GM19324 (cell line): ENCODE data around the gene MICALL1.
A peak's percentile ranks its signal among the peaks of the same experiment; 100 is the strongest.
"Not testable (repeated sequence)": the region's sequence is repeated elsewhere in the genome, so short reads cannot be mapped to it uniquely, and the experiment has no call there.

ENCODE experiments used
- ATAC-seq: cut with Tn5 transposase; IDR thresholded peaks from one replicate; pipeline ENCODE4 v1.9.1; 2021; ENCODE audit warnings: mild to moderate bottlenecking, moderate library complexity; ENCODE audit not compliant: unreplicated experiment, low FRiP score

MICALL1 gene

GRCh38 chr22:37926771-37927636, 20.9 kb downstream of the MICALL1 start:
- no peak for ATAC-seq

GRCh38 chr22:37927637-37927936, 21.5 kb downstream of the MICALL1 start:
- no peak for ATAC-seq

- no peak for ATAC-seq
Observed at GRCh38 chr22:37929390-37929789, 23.3 kb downstream of the MICALL1 start.

- ATAC-seq = no peak
Observed at GRCh38 chr22:37930270-37930951, 24.3 kb downstream of the MICALL1 start.

GRCh38 chr22:37930952-37931440, 24.9 kb downstream of the MICALL1 start:
- no peak for ATAC-seq

- no peak for ATAC-seq
Observed at GRCh38 chr22:37931893-37932389, 25.8 kb downstream of the MICALL1 start.

- no peak for ATAC-seq
Observed at GRCh38 chr22:37932401-37932800, 26.3 kb downstream of the MICALL1 start.

- no peak for ATAC-seq
Observed at GRCh38 chr22:37932821-37933578, 26.9 kb downstream of the MICALL1 start.

GRCh38 chr22:37933711-37934376, 27.7 kb downstream of the MICALL1 start:
- peak; percentile 62 for ATAC-seq

GRCh38 chr22:37940698-37941376, 34.7 kb downstream of the MICALL1 start:
- no peak for ATAC-seq

GRCh38 chr22:37942133-37942532, 36.0 kb downstream of the MICALL1 start:
- no peak for ATAC-seq

- no peak for ATAC-seq
Observed at GRCh38 chr22:37943136-37943824, 37.2 kb downstream of the MICALL1 start.

- no peak for ATAC-seq
Observed at GRCh38 chr22:37943825-37944198, 37.7 kb downstream of the MICALL1 start.

- not testable (repeated sequence) for ATAC-seq
Observed at GRCh38 chr22:37944423-37944822, 38.3 kb downstream of the MICALL1 start.

- not testable (repeated sequence) for ATAC-seq
Observed at GRCh38 chr22:37947142-37947795, 41.2 kb downstream of the MICALL1 start.

GRCh38 chr22:37951305-37951704, 45.2 kb downstream of the MICALL1 start:
- ATAC-seq = no peak

- not testable (repeated sequence) for ATAC-seq
Observed at GRCh38 chr22:37952629-37953028, 46.5 kb downstream of the MICALL1 start.

- no peak for ATAC-seq
Observed at GRCh38 chr22:37953062-37953436, 47.0 kb downstream of the MICALL1 start.
